Activated B cell treated with CpG ODN at 0.5 μM for 24 hours (primary cell): ENCODE results near the gene TOMM22. TPM values are rescaled to one million over a fixed set of nuclear protein-coding genes. Genes with fewer than 3 reads are reported as not detected.
A peak's percentile ranks its signal among the peaks of the same experiment; 100 is the strongest.

Experiments used
- ATAC-seq: fragments of 200-7000 bp; cut with Tn5 transposase; one replicate; pipeline ENCODE4 v1.10.0; 2021; ENCODE audit warnings: low read depth, mild to moderate bottlenecking, moderate library complexity
- CTCF ChIA-PET: fragments of 350-600 bp; sonication (Branson Sonifier 250); formaldehyde crosslinking; loops from one replicate; lab custom pipeline; 2021; ENCODE audit warnings: antibody characterized with exemption; lab: Charles Lee
- POLR2A ChIA-PET: fragments of 350-600 bp; sonication (Branson Sonifier 250); formaldehyde crosslinking; loops from one replicate; lab custom pipeline; 2021; ENCODE audit warnings: antibody characterized with exemption; lab: Charles Lee
- DNase-seq: peaks from one replicate; pipeline ENCODE4 v3.0.0; 2022
- H3K27ac Mint-ChIP-seq: one replicate; pipeline ENCODE4 v1.8.0; 2020; ENCODE audit warnings: mixed read lengths
- H3K27me3 Mint-ChIP-seq: one replicate; pipeline ENCODE4 v1.8.0; 2021; ENCODE audit warnings: mixed read lengths
- H3K36me3 Mint-ChIP-seq: one replicate; pipeline ENCODE4 v1.8.0; 2021; ENCODE audit warnings: low read depth, mixed read lengths
- H3K4me1 Mint-ChIP-seq: one replicate; pipeline ENCODE4 v1.8.0; 2021; ENCODE audit warnings: mixed read lengths
- H3K4me3 Mint-ChIP-seq: one replicate; pipeline ENCODE4 v1.8.0; 2020; ENCODE audit warnings: mild to moderate bottlenecking, mixed read lengths
- H3K9me3 Mint-ChIP-seq: one replicate; pipeline ENCODE4 v1.8.0; 2020; ENCODE audit warnings: mixed read lengths
- intact Hi-C: fragments of 100-400 bp; cut with micrococcal nuclease; formaldehyde crosslinking; loops from one replicate; pipeline ENCODE4 v1.15.1; 2024
- total RNA-seq: library from RNA; stranded (reverse); gene quantifications from 2 replicates; pipeline ENCODE4 v1.2.3, GENCODE V29; 2022
- TF ChIP-seq, protein P1 (sequence below): fragments of 200-600 bp; IDR thresholded peaks from one replicate; pipeline ENCODE4 v1.8.0; 2022; ENCODE audit warnings: antibody characterized with exemption, mild to moderate bottlenecking

Gene TOMM22
- total RNA-seq, 1 donor from 2014 or later: 99.4 TPM

GRCh38 chr22:38696606-38697424 lies 15.1 kb downstream of the TOMM22 start:
- peak overlapping the region; percentile 27 for H3K27ac Mint-ChIP-seq
- CTCF ChIA-PET: interaction anchor here (0.9 kb wide), 1 partner anchor 69 kb away, joined by 3 read pairs; no protein-coding TSS in a partner anchor
- POLR2A ChIA-PET: interaction anchor here (0.9 to 2.1 kb wide), 3 partner anchors 9 to 15 kb away, joined by 3 to 5 read pairs (median 3); partner anchors contain the start of genes GTPBP1 and TOMM22
- ATAC-seq (no peak), DNase-seq (no peak)
- no peaks in the 10 kb centered on the region for H3K27me3 Mint-ChIP-seq
- TF ChIP-seq, protein P1, sequence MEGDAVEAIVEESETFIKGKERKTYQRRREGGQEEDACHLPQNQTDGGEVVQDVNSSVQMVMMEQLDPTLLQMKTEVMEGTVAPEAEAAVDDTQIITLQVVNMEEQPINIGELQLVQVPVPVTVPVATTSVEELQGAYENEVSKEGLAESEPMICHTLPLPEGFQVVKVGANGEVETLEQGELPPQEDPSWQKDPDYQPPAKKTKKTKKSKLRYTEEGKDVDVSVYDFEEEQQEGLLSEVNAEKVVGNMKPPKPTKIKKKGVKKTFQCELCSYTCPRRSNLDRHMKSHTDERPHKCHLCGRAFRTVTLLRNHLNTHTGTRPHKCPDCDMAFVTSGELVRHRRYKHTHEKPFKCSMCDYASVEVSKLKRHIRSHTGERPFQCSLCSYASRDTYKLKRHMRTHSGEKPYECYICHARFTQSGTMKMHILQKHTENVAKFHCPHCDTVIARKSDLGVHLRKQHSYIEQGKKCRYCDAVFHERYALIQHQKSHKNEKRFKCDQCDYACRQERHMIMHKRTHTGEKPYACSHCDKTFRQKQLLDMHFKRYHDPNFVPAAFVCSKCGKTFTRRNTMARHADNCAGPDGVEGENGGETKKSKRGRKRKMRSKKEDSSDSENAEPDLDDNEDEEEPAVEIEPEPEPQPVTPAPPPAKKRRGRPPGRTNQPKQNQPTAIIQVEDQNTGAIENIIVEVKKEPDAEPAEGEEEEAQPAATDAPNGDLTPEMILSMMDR: no peak
- H3K4me3 Mint-ChIP-seq: no peak overlapping the region
- intact Hi-C loops: no loop called here
- H3K4me1 Mint-ChIP-seq: peaks cover 68% of the 10 kb centered on the region
- H3K9me3 Mint-ChIP-seq: no peaks in the 10 kb centered on the region
- H3K36me3 Mint-ChIP-seq: peaks cover 43% of the 10 kb centered on the region

- TF ChIP-seq, protein P1: no peak
- Mint-ChIP-seq H3K27ac (peak overlapping the region; percentile 27), H3K9me3 (no peaks in the 10 kb centered on the region), H3K4me1 (peaks cover 70% of the 10 kb centered on the region), H3K36me3 (peaks cover 38% of the 10 kb centered on the region), H3K4me3 (peak overlapping the region; percentile 30), H3K27me3 (no peaks in the 10 kb centered on the region)
- POLR2A ChIA-PET: interaction anchor here (1.0 to 3.4 kb wide), 3 partner anchors 9 to 16 kb away, joined by 3 to 23 read pairs (median 5); partner anchors contain the start of gene TOMM22
- ATAC-seq (no peak), DNase-seq (no peak)
- intact Hi-C loops: no loop called here
- CTCF ChIA-PET: interaction anchor here (0.9 kb wide), 1 partner anchor 69 kb away, joined by 3 read pairs; no protein-coding TSS in a partner anchor
These were observed 15.8 kb downstream of the TOMM22 start for GRCh38 chr22:38697425-38698089.

DNA sequence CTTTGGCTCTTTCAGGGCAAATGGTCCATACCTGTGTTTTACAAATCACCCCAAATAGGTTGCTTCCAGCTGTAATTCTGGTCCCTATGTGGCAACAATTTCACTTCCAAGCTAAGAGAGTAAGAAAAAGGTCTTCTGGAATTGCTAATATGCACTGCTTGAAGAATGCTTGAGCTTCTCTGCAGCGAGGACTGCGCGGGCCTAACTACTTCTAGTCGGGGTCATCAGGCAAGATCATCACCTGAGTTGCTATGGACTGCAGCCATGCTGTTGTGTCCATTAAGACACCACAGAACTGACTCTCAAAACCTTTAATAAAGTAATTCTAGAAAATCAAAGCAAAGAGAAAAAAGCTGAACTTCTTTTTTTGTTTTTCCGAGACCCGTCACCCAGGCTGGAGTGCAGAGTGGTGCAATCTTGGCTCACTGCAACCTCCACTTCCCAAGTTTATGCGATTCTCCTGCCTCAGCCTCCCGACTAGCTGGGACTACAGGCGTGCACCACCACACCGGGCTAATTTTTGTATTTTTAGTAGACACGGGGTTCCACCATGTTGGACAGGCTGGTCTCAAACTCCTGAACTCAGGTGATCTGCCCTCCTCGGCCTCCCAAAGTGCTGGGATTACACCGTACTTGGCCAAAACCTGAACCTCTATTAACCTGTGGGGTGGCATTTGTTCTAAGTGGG lies 16.8 kb downstream of the TOMM22 start:
- peak overlapping the region; percentile 65 for H3K27ac Mint-ChIP-seq
- no peak for DNase-seq
- intact Hi-C loops: no loop called here
- TF ChIP-seq, protein P1: no peak
- H3K27me3 Mint-ChIP-seq: no peaks in the 10 kb centered on the region
- H3K9me3 Mint-ChIP-seq: no peaks in the 10 kb centered on the region
- peaks cover 29% of the 10 kb centered on the region for H3K36me3 Mint-ChIP-seq
- no peak for ATAC-seq
- ChIA-PET POLR2A (interaction anchor here (1.2 to 3.4 kb wide), 3 partner anchors 9 to 17 kb away, joined by 3 to 23 read pairs (median 5); partner anchors contain the start of gene TOMM22), CTCF (interaction anchor here (2.7 kb wide), 1 partner anchor 16 kb away, joined by 19 read pairs; the partner anchor contains the start of gene TOMM22)
- H3K4me3 Mint-ChIP-seq: peak overlapping the region; percentile 92
- H3K4me1 Mint-ChIP-seq: peaks cover 67% of the 10 kb centered on the region

GRCh38 chr22:38699143-38699542 lies 17.4 kb downstream of the TOMM22 start:
- intact Hi-C loops: no loop called here

More at GRCh38 chr22:38699143-38699542, 17.4 kb downstream of the TOMM22 start:
- ChIA-PET POLR2A (interaction anchor here (0.6 to 3.4 kb wide), 4 partner anchors 9 to 17 kb away, joined by 3 to 23 read pairs (median 4); partner anchors contain the start of gene TOMM22), CTCF (interaction anchor here (2.7 kb wide), 1 partner anchor 17 kb away, joined by 19 read pairs; the partner anchor contains the start of gene TOMM22)
- Mint-ChIP-seq H3K9me3 (no peaks in the 10 kb centered on the region), H3K36me3 (peaks cover 27% of the 10 kb centered on the region), H3K4me1 (peaks cover 65% of the 10 kb centered on the region), H3K27me3 (no peaks in the 10 kb centered on the region), H3K27ac (peak overlapping the region; percentile 94), H3K4me3 (peak overlapping the region; percentile 92)
- ATAC-seq (no peak), DNase-seq (no peak)
- TF ChIP-seq, protein P1: no peak
